ENCODE measurements around the gene ITCH. TPM values are rescaled to one million over a fixed set of nuclear protein-coding genes. Genes with fewer than 3 reads are reported as not detected.
"Not testable (repeated sequence)": the region's sequence is repeated elsewhere in the genome, so short reads cannot be mapped to it uniquely, and the experiment has no call there.

ITCH gene
- total RNA-seq, 1 donor from 2014 or later: 42.7 TPM

DNA sequence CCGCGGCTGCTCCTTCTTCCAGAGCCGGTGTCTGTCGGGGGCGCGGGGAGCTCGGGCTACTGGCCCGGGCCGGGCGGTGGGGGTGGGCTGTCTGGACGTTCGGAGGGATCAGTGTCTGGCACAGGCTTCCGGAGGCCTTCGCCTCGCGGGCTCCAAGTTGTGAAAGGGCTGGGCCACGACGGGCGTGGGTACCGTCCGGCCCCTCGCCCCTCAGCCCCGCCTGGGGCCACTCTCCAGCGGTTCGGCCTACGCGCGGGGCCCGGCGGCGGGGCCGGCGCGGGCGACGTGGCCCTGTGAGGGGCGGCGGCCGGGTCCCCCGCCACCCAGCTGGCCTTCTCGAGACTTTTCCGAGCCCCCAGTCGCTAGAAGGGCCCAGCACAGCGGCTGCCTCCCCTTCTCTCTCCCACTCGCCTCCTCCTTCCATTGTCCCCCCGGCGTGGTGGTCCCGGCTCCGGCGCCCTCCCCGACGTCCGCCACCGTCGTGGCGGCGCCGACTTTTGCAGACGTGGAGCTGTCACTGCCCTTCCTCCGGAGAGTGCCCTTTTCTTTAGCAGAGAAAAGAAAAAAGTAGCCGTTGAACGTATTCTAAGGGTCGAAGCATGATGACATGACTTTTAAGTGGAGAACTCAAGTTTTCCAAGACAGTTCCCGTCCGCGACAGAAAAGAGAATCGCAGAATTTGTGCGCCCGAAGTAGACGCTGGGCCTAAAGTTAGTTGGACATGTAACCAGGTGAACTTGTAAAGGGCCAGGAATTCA, 571 bp downstream of the ITCH start:
- no peak for DNase-seq (ENCODE audit: low read depth)
- TF ChIP-seq, protein P1, sequence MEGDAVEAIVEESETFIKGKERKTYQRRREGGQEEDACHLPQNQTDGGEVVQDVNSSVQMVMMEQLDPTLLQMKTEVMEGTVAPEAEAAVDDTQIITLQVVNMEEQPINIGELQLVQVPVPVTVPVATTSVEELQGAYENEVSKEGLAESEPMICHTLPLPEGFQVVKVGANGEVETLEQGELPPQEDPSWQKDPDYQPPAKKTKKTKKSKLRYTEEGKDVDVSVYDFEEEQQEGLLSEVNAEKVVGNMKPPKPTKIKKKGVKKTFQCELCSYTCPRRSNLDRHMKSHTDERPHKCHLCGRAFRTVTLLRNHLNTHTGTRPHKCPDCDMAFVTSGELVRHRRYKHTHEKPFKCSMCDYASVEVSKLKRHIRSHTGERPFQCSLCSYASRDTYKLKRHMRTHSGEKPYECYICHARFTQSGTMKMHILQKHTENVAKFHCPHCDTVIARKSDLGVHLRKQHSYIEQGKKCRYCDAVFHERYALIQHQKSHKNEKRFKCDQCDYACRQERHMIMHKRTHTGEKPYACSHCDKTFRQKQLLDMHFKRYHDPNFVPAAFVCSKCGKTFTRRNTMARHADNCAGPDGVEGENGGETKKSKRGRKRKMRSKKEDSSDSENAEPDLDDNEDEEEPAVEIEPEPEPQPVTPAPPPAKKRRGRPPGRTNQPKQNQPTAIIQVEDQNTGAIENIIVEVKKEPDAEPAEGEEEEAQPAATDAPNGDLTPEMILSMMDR (conservative IDR thresholded peaks at IDR 0.05; ENCODE audit: low read depth, low read length): no peak
- H3K4me3 ChIP-seq (ENCODE audit: low read depth, low read length): peak overlapping the region; percentile 86

DNA sequence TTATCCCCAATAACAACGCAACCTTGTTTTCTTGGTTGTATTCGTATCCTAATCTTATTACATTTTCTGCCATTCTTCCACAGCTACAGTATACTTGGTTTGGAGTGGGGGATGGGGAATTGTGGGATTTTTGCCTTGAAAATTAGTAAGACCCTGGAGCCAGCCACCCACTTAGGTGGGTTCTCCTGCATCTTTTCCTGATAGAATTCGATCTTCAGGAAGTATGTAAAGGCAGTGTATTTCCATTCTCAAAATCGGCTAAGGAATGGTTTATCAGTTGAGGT, 1.1 kb downstream of the ITCH start:
- no peak for DNase-seq (ENCODE audit: low read depth)
- TF ChIP-seq, protein P1 (conservative IDR thresholded peaks at IDR 0.05; ENCODE audit: low read depth, low read length): no peak

DNA sequence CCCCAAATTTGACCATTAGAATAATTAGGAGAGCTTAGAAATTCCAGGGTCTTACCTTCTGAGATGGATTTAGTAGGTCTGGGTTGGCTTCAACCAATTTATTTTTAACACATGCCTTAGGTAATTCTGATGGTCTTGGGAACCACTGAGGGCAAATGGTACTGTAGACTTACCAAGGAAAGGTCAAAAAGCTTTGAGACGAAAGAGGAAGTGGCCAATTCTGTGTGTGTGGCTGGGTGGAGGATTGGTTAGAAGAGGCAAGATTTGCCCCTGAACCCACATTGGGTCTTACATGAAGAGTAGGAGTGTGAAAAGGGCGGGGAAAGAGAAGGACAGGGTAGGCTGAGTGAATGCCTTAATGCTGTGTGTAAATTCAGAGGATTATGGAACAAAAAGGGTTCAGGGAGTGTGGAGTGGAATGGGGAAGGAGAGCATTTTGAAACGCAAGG, 2.7 kb downstream of the ITCH start:
- no peak overlapping the region for H3K4me3 ChIP-seq (ENCODE audit: low read depth, low read length)
- TF ChIP-seq, protein P1 (conservative IDR thresholded peaks at IDR 0.05; ENCODE audit: low read depth, low read length): no peak
- DNase-seq (ENCODE audit: low read depth): no peak

More for the DNA sequence above, 1.1 kb downstream of the ITCH start:
- peak overlapping the region; percentile 86 for H3K4me3 ChIP-seq (ENCODE audit: low read depth, low read length)

DNA sequence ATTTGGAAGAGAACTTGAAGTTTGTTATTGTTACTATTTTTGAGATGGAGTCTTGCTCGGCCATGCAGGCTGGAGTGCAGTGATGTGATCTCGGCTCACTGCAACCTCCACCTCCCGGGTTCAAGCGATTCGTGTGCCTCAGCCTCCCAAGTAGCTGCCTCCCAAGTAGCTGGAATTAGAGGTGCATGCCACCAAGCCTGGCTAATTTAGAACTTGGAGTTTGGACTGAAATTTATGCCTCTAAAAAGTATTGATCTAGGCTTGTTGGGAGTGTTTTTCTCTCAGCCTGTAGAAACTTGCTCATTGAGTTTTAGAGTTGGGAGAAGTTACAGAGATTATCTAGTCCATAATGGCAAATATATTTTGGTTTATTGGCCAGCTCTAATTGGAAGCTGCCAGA, 4.1 kb downstream of the ITCH start:
- TF ChIP-seq, protein P1 (conservative IDR thresholded peaks at IDR 0.05; ENCODE audit: low read depth, low read length): no peak
- H3K4me3 ChIP-seq (ENCODE audit: low read depth, low read length): no peak overlapping the region
- no peak for DNase-seq (ENCODE audit: low read depth)

DNA sequence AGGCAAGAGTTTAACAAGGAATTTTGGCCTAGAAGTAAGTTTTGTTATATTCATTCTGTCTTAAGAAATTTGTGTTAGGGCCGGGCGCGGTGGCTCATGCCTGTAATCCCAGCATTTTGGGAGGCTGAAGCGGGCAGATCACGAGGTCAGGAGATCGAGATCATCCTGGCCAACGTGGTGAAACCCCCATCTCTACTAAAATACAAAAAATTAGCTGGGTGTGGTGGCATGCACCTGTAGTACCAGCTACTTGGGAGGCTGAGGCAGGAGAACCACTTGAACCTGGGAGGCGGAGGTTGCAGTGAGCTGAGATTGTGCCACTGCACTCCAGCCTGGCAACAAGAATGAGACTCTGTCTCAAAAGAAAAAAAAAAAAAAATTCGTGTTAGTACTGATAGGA, 4.8 kb downstream of the ITCH start:
- DNase-seq (ENCODE audit: low read depth); H3K4me3 ChIP-seq (ENCODE audit: low read depth, low read length): not testable (repeated sequence)

DNA sequence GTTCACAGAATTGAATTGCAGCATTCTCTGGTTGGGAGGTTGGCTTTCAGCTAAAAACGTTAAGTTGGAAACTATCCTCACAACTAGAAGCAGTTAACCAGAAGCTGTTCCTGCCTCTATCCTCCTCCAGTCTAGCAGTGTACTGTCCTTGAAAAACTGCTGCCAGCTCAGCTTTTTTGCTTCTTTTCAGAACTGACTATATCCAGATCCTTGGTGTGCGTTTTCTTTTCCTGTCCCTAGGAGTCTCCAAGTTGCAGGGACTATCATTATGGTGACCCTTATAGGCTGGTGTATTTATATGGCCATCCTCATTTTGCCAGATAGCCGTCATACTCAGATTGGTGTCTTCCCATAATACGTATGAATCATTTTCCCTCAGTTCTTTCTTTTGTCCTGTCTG, 5.5 kb downstream of the ITCH start:
- TF ChIP-seq, protein P1 (conservative IDR thresholded peaks at IDR 0.05; ENCODE audit: low read depth, low read length): no peak
- H3K4me3 ChIP-seq (ENCODE audit: low read depth, low read length): no peak overlapping the region
- DNase-seq (ENCODE audit: low read depth): no peak

DNA sequence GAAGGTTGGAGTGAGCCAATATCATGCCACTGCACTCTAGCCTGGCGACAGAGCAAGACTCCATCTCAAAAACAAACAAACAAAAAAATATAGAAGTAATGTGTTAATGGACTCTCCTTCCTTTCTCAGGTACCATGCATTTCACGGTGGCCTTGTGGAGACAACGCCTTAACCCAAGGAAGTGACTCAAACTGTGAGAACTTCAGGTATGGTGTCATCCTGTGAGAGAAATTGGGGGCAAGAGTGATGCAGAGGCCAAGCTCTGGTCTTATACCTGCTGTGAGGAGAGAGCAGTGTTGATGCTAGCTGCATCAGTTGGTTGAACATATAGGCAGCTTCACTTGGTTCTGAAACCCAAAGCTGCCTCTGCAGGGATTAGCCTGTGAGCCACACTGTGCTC, 6.2 kb downstream of the ITCH start:
- no peak overlapping the region for H3K4me3 ChIP-seq (ENCODE audit: low read depth, low read length)
- no peak for DNase-seq (ENCODE audit: low read depth)
- TF ChIP-seq, protein P1 (conservative IDR thresholded peaks at IDR 0.05; ENCODE audit: low read depth, low read length): no peak
